GM21786 (cell line): Measurements from ENCODE around the gene ACAA2.

ENCODE experiments used
- ATAC-seq: cut with Tn5 transposase; IDR thresholded peaks from one replicate; pipeline ENCODE4 v1.9.1; 2021; ENCODE audit not compliant: unreplicated experiment

Gene ACAA2

GRCh38 chr18:49744376-49745008, 68.8 kb downstream of the ACAA2 start:
- ATAC-seq = no peak

- ATAC-seq = no peak
Measured at GRCh38 chr18:49743117-49743567, 70.2 kb downstream of the ACAA2 start.

- no peak for ATAC-seq
Measured at GRCh38 chr18:49742316-49743116, 70.8 kb downstream of the ACAA2 start.

GRCh38 chr18:49739275-49739674, 74.1 kb downstream of the ACAA2 start:
- no peak for ATAC-seq

- no peak for ATAC-seq
Measured at GRCh38 chr18:49738721-49739120, 74.6 kb downstream of the ACAA2 start.

- ATAC-seq = no peak
Measured at GRCh38 chr18:49734836-49735235, 78.5 kb downstream of the ACAA2 start.

GRCh38 chr18:49733896-49734585, 79.3 kb downstream of the ACAA2 start:
- ATAC-seq = no peak

- no peak for ATAC-seq
Measured at GRCh38 chr18:49733321-49733720, 80.0 kb downstream of the ACAA2 start.
